ENCODE results near the gene CYB5B. TPM values are rescaled to one million over a fixed set of nuclear protein-coding genes. Genes with fewer than 3 reads are reported as not detected.

The CYB5B gene
- polyA plus RNA-seq, 1 donor (not counting 4 experiments of a cell fraction or from before 2014, with no cell fraction given) = 287 TPM

GRCh38 chr16:69381231-69381630 lies 43.2 kb upstream of the CYB5B start:
- no peaks in the 10 kb centered on the region for H3K9me3 ChIP-seq (ENCODE audit: control insufficient read depth, low read depth, low read length)
- H4K20me1 ChIP-seq (ENCODE audit: control insufficient read depth, extremely low read depth, insufficient read depth, low read length) = no peaks in the 10 kb centered on the region
- H3K36me3 ChIP-seq (ENCODE audit: control insufficient read depth in 2 of 2, extremely low read depth in 1 of 2, insufficient read depth in 2 of 2, low read length in 2 of 2) = peaks cover 8 to 14% of the 10 kb centered on the region in 2 experiments
- H3K4me2 ChIP-seq (ENCODE audit: control insufficient read depth, extremely low read depth, insufficient read depth, low read depth, low read length) = no peak overlapping the region
- no peaks in the 10 kb centered on the region for H3K9me1 ChIP-seq (ENCODE audit: control insufficient read depth, extremely low read depth, insufficient read depth, low read length)
- H3K27me3 ChIP-seq (ENCODE audit: control insufficient read depth, extremely low read depth, insufficient read depth, low read length) = no peaks in the 10 kb centered on the region
- dilution Hi-C loops (cut with MboI; ENCODE audit: extremely low pct_ligation_motif_present, low sequenced_read_pairs) = no loop called here
- DNase-seq (ENCODE audit: low read depth, low spot score) (no peak), FAIRE-seq (no peak)
- no peak overlapping the region for H3K4me3 ChIP-seq (ENCODE audit: control insufficient read depth in 2 of 3, extremely low read depth in 1 of 3, insufficient read depth in 2 of 3, low read depth in 1 of 3, low read length in 3 of 3)
- no peak for TF ChIP-seq CTCF (optimal IDR thresholded peaks at IDR 0.05 in 1 of 3, IDR thresholded peaks at IDR 0.05 in 1 of 3, conservative IDR thresholded peaks at IDR 0.05 in 1 of 3; ENCODE audit: extremely low read depth in 1 of 3, insufficient read depth in 2 of 3, low read length in 3 of 3)
- no peak for TF ChIP-seq EZH2 (IDR thresholded peaks at IDR 0.05; ENCODE audit: low read length)
- H3K9ac ChIP-seq (ENCODE audit: control insufficient read depth, extremely low read depth, insufficient read depth, low read length) = no peak overlapping the region
- no peak overlapping the region for H2AFZ ChIP-seq (ENCODE audit: control insufficient read depth, low read length)
- no peak overlapping the region for H3K27ac ChIP-seq (ENCODE audit: control insufficient read depth, insufficient read depth, low read length)
- H3K4me1 ChIP-seq (ENCODE audit: control insufficient read depth, extremely low read depth, insufficient read depth, low read length) = peaks cover 8% of the 10 kb centered on the region
- H3K79me2 ChIP-seq (ENCODE audit: control insufficient read depth, insufficient read depth, low read length) = peaks cover 28% of the 10 kb centered on the region

GRCh38 chr16:69382421-69382820 lies 42.0 kb upstream of the CYB5B start:
- TF ChIP-seq EZH2 (IDR thresholded peaks at IDR 0.05; ENCODE audit: low read length) = no peak
- no peak for TF ChIP-seq CTCF (optimal IDR thresholded peaks at IDR 0.05 in 1 of 3, IDR thresholded peaks at IDR 0.05 in 1 of 3, conservative IDR thresholded peaks at IDR 0.05 in 1 of 3; ENCODE audit: extremely low read depth in 1 of 3, insufficient read depth in 2 of 3, low read length in 3 of 3)
- H3K4me2 ChIP-seq (ENCODE audit: control insufficient read depth, extremely low read depth, insufficient read depth, low read depth, low read length) = no peak overlapping the region
- no peaks in the 10 kb centered on the region for H3K9me3 ChIP-seq (ENCODE audit: control insufficient read depth, low read depth, low read length)
- H3K27me3 ChIP-seq (ENCODE audit: control insufficient read depth, extremely low read depth, insufficient read depth, low read length) = no peaks in the 10 kb centered on the region
- peaks cover 8 to 14% of the 10 kb centered on the region in 2 experiments for H3K36me3 ChIP-seq (ENCODE audit: control insufficient read depth in 2 of 2, extremely low read depth in 1 of 2, insufficient read depth in 2 of 2, low read length in 2 of 2)
- no peak overlapping the region for H3K9ac ChIP-seq (ENCODE audit: control insufficient read depth, extremely low read depth, insufficient read depth, low read length)
- no peak overlapping the region for H2AFZ ChIP-seq (ENCODE audit: control insufficient read depth, low read length)
- no peak overlapping the region for H3K4me3 ChIP-seq (ENCODE audit: control insufficient read depth in 2 of 3, extremely low read depth in 1 of 3, insufficient read depth in 2 of 3, low read depth in 1 of 3, low read length in 3 of 3)
- peaks cover 8% of the 10 kb centered on the region for H3K4me1 ChIP-seq (ENCODE audit: control insufficient read depth, extremely low read depth, insufficient read depth, low read length)
- H3K79me2 ChIP-seq (ENCODE audit: control insufficient read depth, insufficient read depth, low read length) = peaks cover 28% of the 10 kb centered on the region
- DNase-seq (ENCODE audit: low read depth, low spot score) (no peak), FAIRE-seq (no peak)
- no peaks in the 10 kb centered on the region for H3K9me1 ChIP-seq (ENCODE audit: control insufficient read depth, extremely low read depth, insufficient read depth, low read length)
- no peaks in the 10 kb centered on the region for H4K20me1 ChIP-seq (ENCODE audit: control insufficient read depth, extremely low read depth, insufficient read depth, low read length)
- H3K27ac ChIP-seq (ENCODE audit: control insufficient read depth, insufficient read depth, low read length) = no peak overlapping the region
- dilution Hi-C loops (cut with MboI; ENCODE audit: extremely low pct_ligation_motif_present, low sequenced_read_pairs) = no loop called here
